ENCODE results near the gene KIAA0513.

KIAA0513 gene

DNA sequence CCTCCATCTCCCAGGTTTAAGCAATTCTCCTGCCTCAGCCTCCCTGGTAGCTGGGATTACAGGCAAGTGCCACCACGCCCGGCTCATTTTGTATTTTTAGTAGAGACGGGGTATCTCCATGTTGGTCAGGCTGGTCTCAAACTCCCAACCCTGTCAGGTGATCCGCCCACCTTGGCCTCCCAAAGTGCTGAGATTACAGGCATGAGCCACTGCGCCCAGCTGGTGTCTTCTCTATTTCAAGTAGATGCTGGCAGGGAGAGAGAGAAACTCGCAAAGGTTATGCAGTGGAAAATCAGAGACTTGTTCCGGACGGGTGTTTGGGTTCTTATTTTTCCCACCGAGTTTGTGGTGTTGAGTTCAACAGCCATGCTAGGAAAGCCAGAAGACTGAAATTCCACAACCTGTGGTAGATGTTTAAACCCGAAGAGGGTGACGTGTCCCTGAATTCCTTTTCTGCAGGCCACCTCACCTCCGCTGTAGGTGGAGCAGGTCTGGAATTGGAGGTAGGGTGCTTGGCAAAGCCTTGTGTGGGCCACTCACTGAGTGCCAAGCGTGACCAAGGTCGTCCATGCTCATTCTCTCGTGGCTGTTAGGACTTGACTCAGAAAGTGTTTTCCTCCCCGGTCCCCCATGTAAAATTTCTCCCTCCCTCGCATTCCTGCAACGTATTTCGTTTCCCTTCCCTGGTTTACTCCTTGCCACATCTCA lies 8.9 kb upstream of the KIAA0513 start:
- no peak overlapping the region for H3K9ac ChIP-seq
- H3K9me3 ChIP-seq (ENCODE audit: control insufficient read depth, low read length), result no peaks in the 10 kb centered on the region
- TF ChIP-seq CTCF (IDR thresholded peaks at IDR 0.05), result no peak
- H3K27me3 ChIP-seq (ENCODE audit: control insufficient read depth, insufficient read depth, low read length), result no peaks in the 10 kb centered on the region
- H3K4me1 ChIP-seq, result peaks cover 3% of the 10 kb centered on the region
- H3K4me2 ChIP-seq (ENCODE audit: low read length), result no peak overlapping the region
- H3K36me3 ChIP-seq (ENCODE audit: control insufficient read depth, insufficient read depth, low read length), result no peaks in the 10 kb centered on the region
- no peak overlapping the region for H3K4me3 ChIP-seq (ENCODE audit: low read depth, low read length)
- no peaks in the 10 kb centered on the region for H3K79me2 ChIP-seq
- H2AFZ ChIP-seq, result no peak overlapping the region
- no peak overlapping the region for H3K27ac ChIP-seq

DNA sequence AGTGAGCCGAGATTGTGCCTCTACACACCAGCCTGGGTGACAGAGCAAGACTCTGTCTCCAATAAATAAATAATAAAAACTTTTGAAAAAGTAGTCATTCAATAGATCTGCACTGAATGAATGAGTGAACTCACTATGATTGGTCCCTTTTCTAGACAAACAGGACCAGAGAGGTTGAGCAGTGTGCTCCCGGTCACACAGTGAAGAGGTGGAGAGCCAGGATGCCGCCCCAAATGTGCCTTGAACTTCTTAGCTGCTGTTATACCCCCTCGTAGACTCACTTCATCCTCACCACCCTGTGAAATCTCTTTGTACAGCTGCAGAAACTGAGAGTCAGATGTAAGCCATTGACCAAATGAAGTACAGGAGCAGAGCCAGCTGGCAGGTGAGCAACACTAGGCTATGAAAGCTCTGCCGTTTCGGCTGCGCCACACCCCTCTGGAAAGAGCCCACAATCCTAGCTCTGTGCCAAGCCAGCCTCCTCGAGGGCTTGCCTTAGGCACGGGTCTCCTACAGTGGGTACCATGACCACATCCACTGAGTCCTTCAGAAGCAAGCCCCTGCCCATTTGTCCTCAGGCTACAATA lies 7.8 kb upstream of the KIAA0513 start:
- no peaks in the 10 kb centered on the region for H3K36me3 ChIP-seq (ENCODE audit: control insufficient read depth, insufficient read depth, low read length)
- H3K27me3 ChIP-seq (ENCODE audit: control insufficient read depth, insufficient read depth, low read length), result no peaks in the 10 kb centered on the region
- no peak overlapping the region for H3K27ac ChIP-seq
- H3K4me1 ChIP-seq, result peaks cover 3% of the 10 kb centered on the region
- TF ChIP-seq CTCF (IDR thresholded peaks at IDR 0.05), result no peak
- H3K4me3 ChIP-seq (ENCODE audit: low read depth, low read length), result no peak overlapping the region
- H3K79me2 ChIP-seq, result no peaks in the 10 kb centered on the region
- H2AFZ ChIP-seq, result no peak overlapping the region
- H3K9ac ChIP-seq, result no peak overlapping the region
- no peaks in the 10 kb centered on the region for H3K9me3 ChIP-seq (ENCODE audit: control insufficient read depth, low read length)
- H3K4me2 ChIP-seq (ENCODE audit: low read length), result no peak overlapping the region

GRCh38 chr16:85025781-85026653 lies 1.6 kb upstream of the KIAA0513 start:
- H3K79me2 ChIP-seq, result no peaks in the 10 kb centered on the region
- no peaks in the 10 kb centered on the region for H3K9me3 ChIP-seq (ENCODE audit: control insufficient read depth, low read length)
- H3K4me3 ChIP-seq (ENCODE audit: low read depth, low read length), result no peak overlapping the region
- no peak overlapping the region for H2AFZ ChIP-seq
- no peaks in the 10 kb centered on the region for H3K4me1 ChIP-seq
- H3K36me3 ChIP-seq (ENCODE audit: control insufficient read depth, insufficient read depth, low read length), result no peaks in the 10 kb centered on the region
- no peak overlapping the region for H3K27ac ChIP-seq
- no peak overlapping the region for H3K4me2 ChIP-seq (ENCODE audit: low read length)
- H3K27me3 ChIP-seq (ENCODE audit: control insufficient read depth, insufficient read depth, low read length), result no peaks in the 10 kb centered on the region
- no peak for TF ChIP-seq CTCF (IDR thresholded peaks at IDR 0.05)
- no peak overlapping the region for H3K9ac ChIP-seq

DNA sequence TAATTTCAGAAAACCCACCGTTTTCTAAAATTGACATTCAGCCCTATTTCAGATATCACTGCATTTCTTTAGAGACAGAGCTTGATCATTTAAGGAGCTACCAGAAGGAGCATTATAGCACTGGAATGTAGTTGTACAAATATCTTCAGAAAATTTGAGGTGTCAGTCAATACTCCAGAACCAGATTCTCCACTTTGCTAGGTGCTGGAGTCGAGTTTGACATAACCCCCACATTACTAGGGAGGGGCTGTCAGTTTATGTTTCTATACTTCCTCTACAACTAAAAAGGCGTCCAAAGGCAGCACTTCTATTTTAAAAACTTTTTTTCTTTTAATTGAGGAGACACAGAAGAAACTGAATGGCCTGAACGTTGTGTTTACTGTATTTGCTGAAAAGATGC lies 892 bp upstream of the KIAA0513 start:
- peak overlapping the region; percentile 75 for H2AFZ ChIP-seq
- H3K27ac ChIP-seq, result no peak overlapping the region
- H3K9me3 ChIP-seq (ENCODE audit: control insufficient read depth, low read length), result no peaks in the 10 kb centered on the region
- H3K9ac ChIP-seq, result no peak overlapping the region
- H3K4me2 ChIP-seq (ENCODE audit: low read length), result peak overlapping the region; percentile 91
- TF ChIP-seq CTCF (IDR thresholded peaks at IDR 0.05), result no peak
- H3K4me1 ChIP-seq, result no peaks in the 10 kb centered on the region
- no peaks in the 10 kb centered on the region for H3K27me3 ChIP-seq (ENCODE audit: control insufficient read depth, insufficient read depth, low read length)
- H3K79me2 ChIP-seq, result no peaks in the 10 kb centered on the region
- H3K36me3 ChIP-seq (ENCODE audit: control insufficient read depth, insufficient read depth, low read length), result no peaks in the 10 kb centered on the region
- H3K4me3 ChIP-seq (ENCODE audit: low read depth, low read length), result peak overlapping the region; percentile 89
